IMR-90 (cell line): ENCODE results near the gene TOX3. TPM values are rescaled to one million over a fixed set of nuclear protein-coding genes. Genes with fewer than 3 reads are reported as not detected.

Source experiments
- ATAC-seq: fragments of 200-7000 bp; cut with Tn5 transposase; 2 replicates; pipeline ENCODE4 v1.9.1; 2020; ENCODE audit warnings: low read depth, mild to moderate bottlenecking, moderate library complexity
- BruUV-seq: library from RNA; stranded (reverse); fragments of 400-500 nt; replicated peaks from 2 replicates; lab custom pipeline; 2021; lab: Mats Ljungman, UMichigan
- CTCF ChIA-PET: fragments of 300-600 bp; formaldehyde crosslinking; extraction: SDS; loops from one replicate; lab custom pipeline; 2021; ENCODE audit warnings: antibody characterized with exemption; lab: Yijun Ruan, JAX
- POLR2A ChIA-PET: fragments of 300-600 bp; sonication (Branson Sonifier 250); formaldehyde crosslinking; loops from one replicate; lab custom pipeline; 2022; ENCODE audit warnings: antibody characterized with exemption; ENCODE audit not compliant: unreplicated experiment; lab: Charles Lee
- DNase-seq: peaks from one replicate; pipeline ENCODE4 v3.0.0; 2013
- H2AFZ ChIP-seq: replicated peaks from 2 replicates; pipeline ENCODE3; 2013; ENCODE audit warnings: low read length, mild to moderate bottlenecking; ENCODE audit not compliant: poor library complexity
- H2AK5ac ChIP-seq: 2 replicates; pipeline ENCODE4 v1.6.1; 2013; ENCODE audit warnings: low read depth, low read length, inconsistent platforms
- H2AK9ac ChIP-seq: replicated peaks from 2 replicates; pipeline ENCODE3; 2013; ENCODE audit warnings: mild to moderate bottlenecking, low read depth, low read length, moderate library complexity; ENCODE audit not compliant: poor library complexity
- H2BK120ac ChIP-seq: 2 replicates; pipeline ENCODE4 v1.6.1; 2013; ENCODE audit warnings: low read depth, low read length, inconsistent platforms
- H2BK15ac ChIP-seq: 3 replicates; pipeline ENCODE4 v1.6.1; 2013; ENCODE audit warnings: low read depth, low read length, inconsistent platforms
- H2BK20ac ChIP-seq: 2 replicates; pipeline ENCODE4 v1.6.1; 2013; ENCODE audit warnings: low read depth, mild to moderate bottlenecking, inconsistent platforms, low read length, moderate library complexity
- H2BK5ac ChIP-seq: 2 replicates; pipeline ENCODE4 v1.6.1; 2013; ENCODE audit warnings: mild to moderate bottlenecking, low read depth, low read length, inconsistent platforms; ENCODE audit not compliant: poor library complexity, severe bottlenecking
- H3K14ac ChIP-seq: replicated peaks from 2 replicates; pipeline ENCODE4 v1.6.1; 2013; ENCODE audit warnings: low read depth, low read length, inconsistent platforms
- H3K18ac ChIP-seq: 2 replicates; pipeline ENCODE4 v1.6.1; 2013; ENCODE audit warnings: low read depth, low read length, control low read depth
- H3K23ac ChIP-seq: 2 replicates; pipeline ENCODE4 v1.6.1; 2013; ENCODE audit warnings: low read depth, low read length, inconsistent platforms
- H3K27ac ChIP-seq: 2 replicates; pipeline ENCODE4 v1.5.1; 2013; ENCODE audit warnings: mild to moderate bottlenecking, control low read depth, low read length; ENCODE audit not compliant: insufficient read depth
- H3K27me3 ChIP-seq: 2 replicates; pipeline ENCODE4 v1.6.1; 2013; ENCODE audit warnings: low read length; ENCODE audit not compliant: control insufficient read depth, insufficient read depth
- H3K36me3 ChIP-seq: 2 replicates; pipeline ENCODE4 v1.6.1; 2013; ENCODE audit warnings: low read length, mixed read lengths; ENCODE audit not compliant: control insufficient read depth, insufficient read depth
- H3K4ac ChIP-seq: 2 replicates; pipeline ENCODE4 v1.6.1; 2013; ENCODE audit warnings: low read depth, low read length, inconsistent platforms
- H3K4me1 ChIP-seq: 2 replicates; pipeline ENCODE4 v1.6.1; 2013; ENCODE audit warnings: low read length, mixed read lengths; ENCODE audit not compliant: control insufficient read depth, insufficient read depth
- H3K4me2 ChIP-seq: 2 replicates; pipeline ENCODE4 v1.6.1; 2013; ENCODE audit warnings: low read depth, mild to moderate bottlenecking, control low read depth, low read length, moderate library complexity
- H3K4me3 ChIP-seq: 2 replicates; pipeline ENCODE4 v1.5.1; 2013; ENCODE audit warnings: low read depth, mild to moderate bottlenecking, control low read depth, low read length, moderate library complexity; ENCODE audit not compliant: insufficient read depth
- H3K56ac ChIP-seq: 2 replicates; pipeline ENCODE4 v1.6.1; 2013; ENCODE audit warnings: low read length, inconsistent platforms; ENCODE audit not compliant: insufficient read depth; ENCODE audit errors: extremely low read depth
- H3K79me1 ChIP-seq, 2 experiments: 2 replicates each; pipeline ENCODE4 v1.6.1; 2013; ENCODE audit warnings: low read length in 2 of 2, inconsistent platforms in 1 of 2, low read depth in 1 of 2
- H3K9ac ChIP-seq: 2 replicates; pipeline ENCODE4 v1.6.1; 2013; ENCODE audit warnings: low read depth, low read length, control low read depth
- H3K9me1 ChIP-seq: 2 replicates; pipeline ENCODE4 v1.6.1; 2013; ENCODE audit warnings: low read length, inconsistent platforms; ENCODE audit not compliant: insufficient read depth
- H3K9me3 ChIP-seq: 2 replicates; pipeline ENCODE4 v1.6.1; 2013; ENCODE audit warnings: low read length; ENCODE audit not compliant: control insufficient read depth, insufficient read depth
- H4K20me1 ChIP-seq: 2 replicates; pipeline ENCODE4 v1.6.1; 2013; ENCODE audit warnings: low read length, inconsistent platforms; ENCODE audit not compliant: insufficient read depth
- H4K5ac ChIP-seq: 2 replicates; pipeline ENCODE4 v1.6.1; 2013; ENCODE audit warnings: mild to moderate bottlenecking, low read depth, low read length, control low read depth
- H4K8ac ChIP-seq, 2 experiments: 2 replicates each; pipeline ENCODE4 v1.6.1; 2013; ENCODE audit warnings: low read depth in 2 of 2, low read length in 2 of 2, control low read depth in 1 of 2, inconsistent platforms in 1 of 2
- H4K91ac ChIP-seq: 2 replicates; pipeline ENCODE4 v1.6.1; 2013; ENCODE audit warnings: low read depth, low read length, inconsistent platforms; ENCODE audit not compliant: insufficient read depth
- FOS ChIP-seq: fragments of 150-350 bp; IDR thresholded peaks from 2 replicates; pipeline ENCODE4 v1.6.1; 2016; ENCODE audit warnings: low read depth, low read length
- RFX5 ChIP-seq: IDR thresholded peaks from 2 replicates; pipeline ENCODE4 v1.8.0; 2012; ENCODE audit warnings: low read depth, mild to moderate bottlenecking, low read length, moderate library complexity
- USF2 ChIP-seq: fragments of 150-350 bp; IDR thresholded peaks from 2 replicates; pipeline ENCODE4 v1.6.1; 2017; ENCODE audit warnings: mild to moderate bottlenecking, antibody characterized with exemption, low read length, low read depth
- dilution Hi-C: fragments of 300-500 bp; cut with HindIII; formaldehyde crosslinking; loops from one replicate; pipeline ENCODE4 v1.14.3; 2018; ENCODE audit warnings: low sequenced_read_pairs; ENCODE audit not compliant: unreplicated experiment
- in situ Hi-C: fragments of 300-500 bp; cut with MboI; formaldehyde crosslinking; loops from 3 replicates; pipeline ENCODE4 v1.14.3; 2019; ENCODE audit warnings: low sequenced_read_pairs, inconsistent platforms, mixed read lengths
- intact Hi-C: fragments of 100-400 bp; cut with micrococcal nuclease; formaldehyde crosslinking; loops from 2 replicates; pipeline ENCODE4 v1.10.0; 2022
- polyA plus RNA-seq, 3 experiments: library from polyadenylated mRNA; depleted of rRNA; stranded (reverse); fragments of >200 nt; gene quantifications; 2 replicates each; pipeline ENCODE4 v1.2.3, GENCODE V29; 2012; ENCODE audit warnings: low replicate concordance in 1 of 3
- total RNA-seq: library from RNA; depleted of rRNA; stranded (reverse); fragments of >200 nt; gene quantifications from 2 replicates; pipeline ENCODE4 v1.2.3, GENCODE V29; 2012

Gene TOX3
- total and polyA plus RNA-seq, 2 of the 4 experiments (the other 2 are of a cell fraction) = not detected

- H4K20me1 ChIP-seq = no peaks in the 10 kb centered on the region
- no peak overlapping the region for H4K91ac ChIP-seq
- CTCF ChIA-PET = no interaction called here
- no TSS peak for BruUV-seq
- H2AK9ac ChIP-seq = no peak overlapping the region
- H3K4me2 ChIP-seq = no peak overlapping the region
- H4K8ac ChIP-seq = no peak overlapping the region
- POLR2A ChIA-PET = no interaction called here
- ATAC-seq (no peak), DNase-seq (no peak)
- no peak overlapping the region for H3K4me3 ChIP-seq
- no peak overlapping the region for H3K4ac ChIP-seq
- no peaks in the 10 kb centered on the region for H3K9me3 ChIP-seq
- no peak overlapping the region for H4K5ac ChIP-seq
- no peaks in the 10 kb centered on the region for H3K4me1 ChIP-seq
- H3K18ac ChIP-seq = no peak overlapping the region
- H3K9me1 ChIP-seq = no peaks in the 10 kb centered on the region
- TF ChIP-seq FOS (no peak), USF2 (no peak), RFX5 (no peak)
- no peak overlapping the region for H2BK120ac ChIP-seq
- no peaks in the 10 kb centered on the region for H3K27me3 ChIP-seq
- dilution Hi-C loops = no loop called here
- H3K79me1 ChIP-seq = no peaks in the 10 kb centered on the region
- no peak overlapping the region for H3K23ac ChIP-seq
- no peak overlapping the region for H3K27ac ChIP-seq
- no peak overlapping the region for H2AK5ac ChIP-seq
- H2BK5ac ChIP-seq = no peak overlapping the region
- no peaks in the 10 kb centered on the region for H3K36me3 ChIP-seq
- no peak overlapping the region for H2BK15ac ChIP-seq
- H3K14ac ChIP-seq = no peak overlapping the region
- in situ Hi-C loops = no loop called here
- H3K56ac ChIP-seq = no peak overlapping the region
- intact Hi-C loops = no loop called here
- H2BK20ac ChIP-seq = no peak overlapping the region
- no peak overlapping the region for H3K9ac ChIP-seq
- no peak overlapping the region for H2AFZ ChIP-seq
Measured at GRCh38 chr16:52539191-52539590, 7.8 kb downstream of the TOX3 start.
